GM18951 (cell line): ENCODE data around the gene ZBTB11.
"Not testable (repeated sequence)": the region's sequence is repeated elsewhere in the genome, so short reads cannot be mapped to it uniquely, and the experiment has no call there.

ENCODE experiments used
- POLR2A ChIP-seq: IDR thresholded peaks from 4 replicates; pipeline ENCODE4 v1.6.1; 2011; ENCODE audit warnings: mild to moderate bottlenecking; ENCODE audit not compliant: insufficient read length, insufficient read depth; ENCODE audit errors: extremely low read depth
- in situ Hi-C: fragments of 300-500 bp; cut with MboI; formaldehyde crosslinking; loops from one replicate; pipeline ENCODE4 v1.12.0; 2022; ENCODE audit warnings: low sequenced_read_pairs, mixed read lengths, inconsistent platforms; ENCODE audit not compliant: unreplicated experiment

ZBTB11 gene

DNA sequence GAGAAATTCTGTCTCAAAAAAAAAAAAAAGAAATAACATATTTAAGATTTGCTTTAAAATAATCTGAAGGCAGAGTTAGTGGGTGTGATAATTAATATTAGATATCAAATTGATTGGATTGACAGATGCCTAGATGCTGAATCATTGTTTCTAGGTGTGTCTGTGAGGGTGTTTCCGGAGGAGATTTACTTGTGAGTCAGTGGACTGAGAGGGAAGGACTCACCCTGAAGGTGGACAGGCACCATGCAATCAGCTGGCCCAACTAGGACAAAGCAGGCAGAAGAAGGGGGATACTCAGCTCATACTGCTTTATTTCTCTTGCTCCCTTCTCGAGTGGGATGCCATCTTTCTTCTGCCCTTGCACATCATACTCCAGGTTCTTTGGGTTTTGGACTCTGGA lies 26.2 kb upstream of the ZBTB11 start:
- TF ChIP-seq POLR2A: no peak

DNA sequence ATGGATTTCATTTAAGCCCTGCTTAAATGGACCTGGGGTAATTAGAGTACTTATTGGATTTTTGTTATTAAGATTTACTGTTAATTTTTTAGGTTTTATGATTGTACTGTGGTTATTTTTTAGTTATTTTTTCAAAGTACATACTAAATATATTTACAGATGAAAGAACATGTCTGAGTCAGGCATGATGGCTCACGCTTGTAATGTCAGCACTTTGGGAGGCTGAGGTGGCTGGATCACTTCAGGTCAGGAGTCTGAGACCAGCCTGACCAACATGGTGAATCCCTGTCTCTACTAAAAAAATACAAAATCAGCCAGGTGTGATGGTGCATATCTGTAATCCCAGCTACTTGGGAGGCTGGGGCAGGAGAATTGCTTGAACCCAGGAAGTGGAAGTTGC lies 25.8 kb upstream of the ZBTB11 start:
- no peak for TF ChIP-seq POLR2A
- in situ Hi-C loops: no loop called here

More for the DNA sequence above, 26.2 kb upstream of the ZBTB11 start:
- in situ Hi-C loops: no loop called here

DNA sequence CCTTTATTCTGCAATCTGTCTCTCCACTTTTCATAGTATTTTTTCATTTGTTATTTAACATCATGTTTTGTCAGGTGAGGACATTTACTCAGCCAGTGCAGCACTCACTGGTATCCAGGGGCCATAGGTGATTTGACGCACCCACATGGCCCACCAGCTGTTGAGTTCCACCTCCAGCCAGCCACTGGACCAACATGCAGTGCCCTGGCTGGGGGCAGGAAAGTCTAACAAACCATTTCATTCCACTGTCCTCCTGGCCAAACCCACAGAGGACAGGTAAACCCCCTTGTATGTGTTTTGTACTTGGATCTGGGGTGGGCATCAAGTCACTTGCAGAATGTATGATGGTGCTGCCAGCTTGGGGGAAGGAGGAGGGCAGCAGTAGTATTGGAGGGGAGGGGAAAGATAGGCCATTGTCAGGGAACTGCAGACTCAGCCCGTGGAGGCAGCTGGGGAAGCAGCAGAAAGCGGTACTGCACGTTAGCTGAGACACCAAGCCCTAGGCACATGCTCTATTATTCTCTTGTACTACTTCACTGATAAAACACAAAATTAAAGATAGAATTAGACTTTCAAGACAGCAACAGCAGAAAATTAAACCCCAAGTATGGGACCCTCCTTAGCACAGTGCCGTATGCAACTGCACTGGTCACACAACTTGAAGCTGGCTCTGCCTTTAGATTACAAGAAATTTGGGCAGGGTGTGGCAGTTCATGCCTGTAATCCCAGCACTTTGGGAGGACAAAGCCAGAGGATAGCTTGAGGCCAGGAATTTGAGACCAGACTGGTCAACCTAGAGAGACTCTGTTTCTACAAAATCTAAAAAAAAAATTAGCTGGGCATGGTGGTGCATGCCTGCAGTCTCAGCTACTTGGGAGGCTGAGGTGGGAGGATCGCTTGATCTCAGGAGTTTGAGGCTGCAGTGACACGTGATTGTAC lies 25.0 kb upstream of the ZBTB11 start:
- in situ Hi-C loops: no loop called here

DNA sequence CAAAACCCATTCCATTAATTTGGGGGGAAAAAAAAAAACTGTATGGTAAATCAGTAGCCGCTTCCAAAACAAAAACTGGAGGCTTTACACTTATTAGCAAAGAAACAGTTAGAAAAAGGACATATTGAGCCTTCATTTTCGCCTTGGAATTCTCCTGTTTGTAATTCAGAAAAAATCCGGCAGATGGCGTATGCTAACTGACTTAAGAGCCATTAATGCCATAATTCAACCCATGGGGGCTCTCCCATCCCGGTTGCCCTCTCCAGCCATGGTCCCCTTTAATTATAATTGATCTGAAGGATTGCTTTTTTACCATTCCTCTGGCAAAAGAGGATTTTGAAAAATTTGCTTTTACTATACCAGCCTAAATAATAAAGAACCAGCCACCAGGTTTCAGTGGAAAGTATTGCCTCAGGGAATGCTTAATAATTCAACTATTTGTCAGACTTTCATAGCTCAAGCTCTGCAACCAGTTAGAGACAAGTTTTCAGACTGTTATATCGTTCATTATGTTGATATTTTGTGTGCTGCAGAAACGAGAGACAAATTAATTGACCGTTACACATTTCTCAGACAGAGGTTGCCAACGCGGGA lies 18.9 kb upstream of the ZBTB11 start:
- in situ Hi-C loops: loop anchor here (10.0 kb wide), 1 partner anchor 529 kb away; no protein-coding TSS in a partner anchor
- no peak for TF ChIP-seq POLR2A

More for the DNA sequence above, 25.0 kb upstream of the ZBTB11 start:
- no peak for TF ChIP-seq POLR2A

DNA sequence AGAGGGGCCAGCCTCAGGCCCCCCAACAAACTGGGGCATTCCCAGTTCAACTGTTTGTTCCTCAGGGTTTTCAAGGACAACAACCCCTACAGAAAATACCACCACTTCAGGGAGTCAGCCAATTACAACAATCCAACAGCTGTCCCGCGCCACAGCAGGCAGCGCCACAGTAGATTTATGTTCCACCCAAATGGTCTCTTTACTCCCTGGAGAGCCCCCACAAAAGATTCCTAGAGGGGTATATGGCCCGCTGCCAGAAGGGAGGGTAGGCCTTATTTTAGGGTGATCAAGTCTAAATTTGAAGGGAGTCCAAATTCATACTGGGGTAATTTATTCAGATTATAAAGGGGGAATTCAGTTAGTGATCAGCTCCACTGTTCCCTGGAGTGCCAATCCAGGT lies 17.9 kb upstream of the ZBTB11 start:
- in situ Hi-C loops: loop anchor here (10.0 kb wide), 1 partner anchor 530 kb away; no protein-coding TSS in a partner anchor

DNA sequence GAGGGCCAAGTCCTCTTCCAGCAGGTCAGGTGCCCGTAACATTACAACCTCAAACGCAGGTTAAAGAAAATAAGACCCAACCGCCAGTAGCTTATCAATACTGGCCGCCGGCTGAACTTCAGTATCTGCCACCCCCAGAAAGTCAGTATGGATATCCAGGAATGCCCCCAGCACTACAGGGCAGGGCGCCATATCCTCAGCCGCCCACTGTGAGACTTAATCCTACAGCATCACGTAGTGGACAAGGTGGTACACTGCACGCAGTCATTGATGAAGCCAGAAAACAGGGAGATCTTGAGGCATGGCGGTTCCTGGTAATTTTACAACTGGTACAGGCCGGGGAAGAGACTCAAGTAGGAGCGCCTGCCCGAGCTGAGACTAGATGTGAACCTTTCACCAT lies 16.6 kb upstream of the ZBTB11 start:
- in situ Hi-C loops: loop anchor here (10.0 kb wide), 1 partner anchor 531 kb away; no protein-coding TSS in a partner anchor

DNA sequence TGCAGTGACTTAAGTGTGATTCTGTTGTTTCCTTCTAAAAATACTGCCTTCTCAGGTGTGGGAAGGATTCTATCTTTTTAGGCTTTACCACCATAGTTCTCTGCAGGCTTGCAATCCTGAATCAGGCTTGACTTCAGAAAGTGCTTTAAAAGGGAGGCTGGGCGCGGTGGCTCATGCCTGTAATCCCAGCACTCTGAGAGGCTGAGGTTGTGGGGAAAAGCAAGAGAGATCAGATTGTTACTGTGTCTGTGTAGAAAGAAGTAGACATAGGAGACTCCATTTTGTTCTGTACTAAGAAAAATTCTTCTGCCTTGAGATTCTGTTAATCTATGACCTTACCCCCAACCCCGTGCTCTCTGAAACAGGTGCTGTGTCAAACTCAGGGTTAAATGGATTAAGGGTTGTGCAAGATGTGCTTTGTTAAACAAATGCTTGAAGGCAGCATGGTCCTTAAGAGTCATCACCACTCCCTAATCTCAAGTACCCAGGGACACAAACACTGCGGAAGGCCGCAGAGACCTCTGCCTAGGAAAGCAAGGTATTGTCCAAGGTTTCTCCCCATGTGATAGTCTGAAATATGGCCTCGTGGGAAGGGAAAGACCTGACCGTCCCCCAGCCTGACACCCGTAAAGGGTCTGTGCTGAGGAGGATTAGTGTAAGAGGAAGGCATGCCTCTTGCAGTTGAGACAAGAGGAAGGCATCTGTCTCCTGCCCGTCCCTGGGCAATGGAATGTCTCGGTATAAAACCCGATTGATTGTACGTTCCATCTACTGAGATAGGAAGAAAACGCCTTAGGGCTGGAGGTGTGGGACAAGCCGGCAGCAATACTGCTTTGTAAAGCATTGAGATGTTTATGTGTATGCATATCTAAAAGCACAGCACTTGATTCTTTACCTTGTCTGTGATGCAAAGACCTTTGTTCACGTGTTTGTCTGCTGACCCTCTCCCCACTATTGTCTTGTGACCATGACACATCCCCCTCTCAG lies 15.0 kb upstream of the ZBTB11 start:
- in situ Hi-C loops: loop anchor here (10.0 kb wide), 1 partner anchor 533 kb away; no protein-coding TSS in a partner anchor

DNA sequence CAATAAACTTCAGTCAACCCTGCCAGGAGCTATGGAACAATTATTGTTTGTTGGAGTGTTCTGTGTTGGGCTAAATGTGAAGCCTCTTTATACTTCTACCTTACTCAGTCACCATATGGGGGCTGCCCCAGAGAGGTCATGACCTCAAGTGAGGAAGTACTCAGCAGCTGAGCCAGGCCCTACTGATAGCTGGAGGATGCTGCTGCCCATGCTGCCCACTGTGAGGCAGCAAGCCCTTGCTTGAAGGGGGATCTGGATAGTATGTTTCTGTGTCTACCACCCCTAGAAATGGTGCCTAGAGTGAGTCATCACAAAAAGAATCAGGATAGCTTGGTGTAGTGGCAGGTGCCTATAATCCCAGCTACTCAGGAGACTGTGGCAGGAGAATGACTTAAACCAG lies 14.0 kb upstream of the ZBTB11 start:
- in situ Hi-C loops: loop anchor here (10.0 kb wide), 1 partner anchor 534 kb away; no protein-coding TSS in a partner anchor
- TF ChIP-seq POLR2A: no peak

DNA sequence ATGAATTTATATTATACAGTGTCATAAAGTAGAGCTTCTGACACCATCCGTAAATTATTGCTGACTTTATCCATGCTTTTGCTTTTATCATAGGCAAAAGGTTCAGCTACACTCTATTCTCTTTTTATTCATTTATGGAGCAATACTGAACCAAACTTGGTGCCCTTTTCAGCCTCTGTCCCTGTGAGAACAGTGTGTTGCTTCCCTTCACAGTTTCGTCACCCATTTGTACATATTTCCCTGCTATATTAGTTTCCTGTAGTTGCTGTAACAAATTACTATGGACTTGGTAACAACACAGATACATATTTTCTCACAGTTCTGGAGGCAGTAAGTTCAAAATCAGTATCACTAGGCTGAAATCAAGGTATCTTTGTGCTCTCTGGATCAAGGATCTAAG lies 12.4 kb upstream of the ZBTB11 start:
- in situ Hi-C loops: no loop called here
- no peak for TF ChIP-seq POLR2A

DNA sequence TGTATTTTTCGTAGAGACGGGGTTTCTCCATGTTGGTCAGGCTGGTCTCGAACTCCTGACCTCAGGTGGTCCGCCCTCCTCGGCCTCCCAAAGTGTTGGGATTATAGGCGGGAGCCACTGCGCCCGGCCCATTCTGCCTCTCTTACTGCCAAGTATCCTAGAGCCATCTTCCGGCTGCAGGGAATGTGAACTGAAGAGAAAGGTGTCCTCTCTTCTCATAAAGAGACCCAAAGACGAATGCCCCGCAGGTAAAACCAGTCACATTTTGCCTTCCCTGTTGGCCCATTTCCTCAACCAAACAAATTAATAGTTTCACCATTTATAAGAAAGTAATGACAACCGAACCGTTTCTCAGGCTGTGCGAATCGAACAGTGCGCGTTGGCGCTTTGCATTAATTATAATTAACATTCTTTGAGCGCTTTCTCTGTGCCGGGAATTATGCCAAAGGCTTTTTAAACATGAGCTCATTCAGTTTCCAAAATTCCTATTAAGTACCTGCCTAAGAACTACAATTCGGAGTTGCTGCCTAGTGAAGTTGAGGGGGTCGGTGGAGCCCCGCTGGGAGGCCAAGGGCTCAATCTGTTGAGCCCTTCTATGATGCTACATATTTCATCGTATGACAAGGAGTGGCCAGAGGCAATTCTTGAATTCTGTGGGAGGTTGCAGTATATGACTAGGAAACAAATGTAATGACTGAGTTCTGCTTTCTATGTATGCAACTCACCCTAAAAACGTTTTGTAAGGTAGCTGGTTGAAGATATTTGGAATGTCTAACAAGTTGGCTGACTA lies 10.4 kb upstream of the ZBTB11 start:
- in situ Hi-C loops: no loop called here
- no peak for TF ChIP-seq POLR2A

DNA sequence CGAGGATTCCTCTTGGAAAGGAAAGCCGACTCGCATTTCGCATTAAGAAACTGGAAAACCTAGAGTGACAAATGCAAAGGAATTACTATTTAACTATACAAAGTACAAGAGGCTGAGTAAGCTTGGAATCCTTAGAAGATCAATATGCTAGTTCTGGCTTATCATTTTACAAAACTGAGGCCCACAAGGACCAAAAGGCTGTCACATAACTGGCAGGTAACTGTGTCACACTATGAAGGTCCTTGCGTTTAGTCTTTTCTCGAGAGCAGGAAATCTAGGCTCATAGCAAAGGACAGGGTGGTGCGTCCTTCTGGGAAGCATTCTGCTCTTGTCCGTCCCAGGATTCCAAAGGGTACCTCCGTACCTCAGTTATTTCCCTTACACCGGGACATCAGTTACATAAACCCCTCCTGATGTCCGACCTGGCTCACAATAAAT lies 9.0 kb upstream of the ZBTB11 start:
- in situ Hi-C loops: no loop called here

DNA sequence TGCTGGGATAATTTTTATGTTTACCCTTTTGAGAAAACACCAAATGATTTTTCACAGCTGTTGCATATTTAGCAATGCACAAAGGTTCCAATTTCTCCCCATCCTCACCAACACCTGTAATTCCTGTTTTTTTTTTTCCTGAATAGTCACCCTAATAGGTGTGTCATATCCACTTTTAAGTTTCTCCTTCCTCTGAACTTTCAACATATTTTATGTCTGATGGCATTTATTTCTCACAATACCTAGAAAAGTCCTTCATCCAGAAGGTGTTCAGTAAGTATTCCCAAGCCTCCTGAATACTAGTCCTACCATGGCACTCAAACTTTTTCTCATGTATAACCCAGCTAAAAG lies 8.1 kb upstream of the ZBTB11 start:
- no peak for TF ChIP-seq POLR2A
- in situ Hi-C loops: no loop called here

More for the DNA sequence above, 9.0 kb upstream of the ZBTB11 start:
- TF ChIP-seq POLR2A: no peak

DNA sequence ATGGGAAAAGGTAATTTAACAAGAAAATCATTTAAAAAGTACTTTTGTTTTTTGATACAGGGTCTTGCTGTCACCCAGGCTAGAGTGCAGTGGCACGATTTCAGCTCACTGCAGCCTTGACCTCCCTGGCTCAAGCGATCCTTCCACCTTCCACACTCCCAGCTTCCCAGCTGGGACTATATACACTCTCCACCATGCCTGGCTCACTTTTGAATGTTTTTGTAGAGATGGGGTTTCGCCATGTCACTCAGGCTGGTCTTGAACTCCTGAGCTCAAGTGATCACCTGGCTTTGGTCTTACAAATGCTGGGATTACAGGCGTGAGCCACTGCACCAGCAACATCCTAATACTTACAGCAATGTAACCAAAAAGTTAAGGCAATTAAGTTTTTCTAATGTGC lies 3.5 kb upstream of the ZBTB11 start:
- in situ Hi-C loops: no loop called here
- no peak for TF ChIP-seq POLR2A

DNA sequence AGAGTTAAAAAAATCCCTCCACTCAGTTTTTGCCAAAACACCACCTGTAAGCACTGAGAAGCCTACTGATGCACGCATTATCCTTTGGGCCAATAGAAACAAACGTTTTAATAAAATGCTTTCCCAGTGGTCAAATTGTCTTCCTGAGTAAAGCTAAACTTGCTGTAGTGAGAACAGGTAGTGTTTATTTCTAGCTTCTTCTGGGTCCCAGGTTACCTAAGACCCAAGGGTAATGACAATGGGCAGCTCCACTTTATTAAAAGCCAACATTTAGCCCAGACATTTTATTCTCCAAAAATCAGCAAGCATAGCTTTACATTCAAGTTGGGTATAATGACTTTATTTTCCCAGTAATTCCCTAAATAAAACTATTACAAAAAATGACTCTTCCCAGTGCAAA lies 1.9 kb upstream of the ZBTB11 start:
- in situ Hi-C loops: not testable (repeated sequence)
